Posterior cingulate gyrus (tissue), 11 donors: ENCODE results near the gene BTBD16.

ENCODE experiments used
- DNase-seq, 10 donors: peaks; one replicate each; pipeline versions ENCODE4 v3.0.0 to v3.0.0-alpha.2; 2020 to 2021; ENCODE audit warnings: mixed read lengths in 3 of 10
- intact Hi-C: fragments of 100-400 bp; cut with DNase I; formaldehyde crosslinking; loops from one replicate; pipeline ENCODE4 v1.15.1; 2023

Gene BTBD16

GRCh38 chr10:122333037-122333436, 61.9 kb downstream of the BTBD16 start:
- no peak for DNase-seq
- intact Hi-C loops, result no loop called here

- intact Hi-C loops, result no loop called here
- no peak for DNase-seq
Measured at GRCh38 chr10:122336332-122336731, 65.2 kb downstream of the BTBD16 start.

- intact Hi-C loops, result no loop called here
- DNase-seq, result no peak
Measured at GRCh38 chr10:122336961-122337360, 65.9 kb downstream of the BTBD16 start.

GRCh38 chr10:122338609-122339441, 67.7 kb downstream of the BTBD16 start:
- intact Hi-C loops, result no loop called here
- DNase-seq, result no peak

GRCh38 chr10:122341141-122341810, 70.2 kb downstream of the BTBD16 start:
- DNase-seq, result no peak
- intact Hi-C loops, result loop anchor here (5.0 kb wide), 2 partner anchors 44 to 361 kb away; no protein-coding TSS in a partner anchor

GRCh38 chr10:122342293-122343134, 71.4 kb downstream of the BTBD16 start:
- DNase-seq, result peak in 5 of 10 donors; percentile 26 to 62 (median 60)
- intact Hi-C loops, result loop anchor here (2.0 to 5.0 kb wide), 4 partner anchors 45 to 360 kb away; no protein-coding TSS in a partner anchor

- DNase-seq, result no peak
Measured at GRCh38 chr10:122343135-122343800, 72.2 kb downstream of the BTBD16 start.

GRCh38 chr10:122343936-122344335, 72.8 kb downstream of the BTBD16 start:
- no peak for DNase-seq
- intact Hi-C loops, result loop anchor here (2.0 to 5.0 kb wide), 4 partner anchors 47 to 358 kb away; no protein-coding TSS in a partner anchor

More at GRCh38 chr10:122343135-122343800, 72.2 kb downstream of the BTBD16 start:
- intact Hi-C loops, result loop anchor here (2.0 to 5.0 kb wide), 4 partner anchors 46 to 359 kb away; no protein-coding TSS in a partner anchor

- intact Hi-C loops, result loop anchor here (5.0 kb wide), 2 partner anchors 47 to 358 kb away; no protein-coding TSS in a partner anchor
- peak in 4 of 10 donors; percentile 35 to 89 (median 71) for DNase-seq
Measured at GRCh38 chr10:122344741-122345258, 73.7 kb downstream of the BTBD16 start.

GRCh38 chr10:122346326-122346950, 75.3 kb downstream of the BTBD16 start:
- intact Hi-C loops, result no loop called here
- no peak for DNase-seq

- DNase-seq, result peak in 1 of 10 donors; percentile 59
- intact Hi-C loops, result no loop called here
Measured at GRCh38 chr10:122347170-122347841, 76.2 kb downstream of the BTBD16 start.

- no peak for DNase-seq
- intact Hi-C loops, result no loop called here
Measured at GRCh38 chr10:122348512-122348911, 77.4 kb downstream of the BTBD16 start.

GRCh38 chr10:122348935-122349361, 77.9 kb downstream of the BTBD16 start:
- no peak for DNase-seq
- intact Hi-C loops, result no loop called here

- no peak for DNase-seq
- intact Hi-C loops, result no loop called here
Measured at GRCh38 chr10:122349758-122350369, 78.8 kb downstream of the BTBD16 start.

- intact Hi-C loops, result no loop called here
- DNase-seq, result no peak
Measured at GRCh38 chr10:122350893-122351292, 79.8 kb downstream of the BTBD16 start.

- no peak for DNase-seq
Measured at GRCh38 chr10:122352817-122353525, 81.9 kb downstream of the BTBD16 start.

GRCh38 chr10:122354383-122354782, 83.3 kb downstream of the BTBD16 start:
- no peak for DNase-seq
- intact Hi-C loops, result no loop called here

More at GRCh38 chr10:122352817-122353525, 81.9 kb downstream of the BTBD16 start:
- intact Hi-C loops, result no loop called here
